Left ventricle myocardium superior (tissue), 1 donor: ENCODE measurements around the gene TGIF2LX. TPM values are rescaled to one million over a fixed set of nuclear protein-coding genes. Genes with fewer than 3 reads are reported as not detected.
"Not testable (repeated sequence)": the region's sequence is repeated elsewhere in the genome, so short reads cannot be mapped to it uniquely, and the experiment has no call there.

ENCODE experiments used
- ATAC-seq: fragments of 200-7000 bp; cut with Tn5 transposase; one replicate; pipeline ENCODE4 v1.9.1; 2020; ENCODE audit warnings: mild to moderate bottlenecking, moderate library complexity
- DNase-seq: peaks from one replicate; pipeline ENCODE4 v3.0.0-alpha.2; 2020
- intact Hi-C: fragments of 100-400 bp; cut with micrococcal nuclease; formaldehyde crosslinking; loops from one replicate; pipeline ENCODE4 v1.11.0; 2022
- long read RNA-seq: library from polyadenylated mRNA; unstranded; transcript quantifications from one replicate; pipeline ENCODE4 v2.0.0, GENCODE V29; 2021
- total RNA-seq: library from RNA; stranded (reverse); fragmentation: NEBNext Ultra II Directional; extraction: Animal tissue kit (Norgen Biotek cat#: 25700); gene quantifications from one replicate; pipeline ENCODE4 v1.2.1, GENCODE V29; 2021
- donor health status: DM: no; HTN: yes; CAD: no; lungs with severe emphysema.

The TGIF2LX gene
- total RNA-seq: not detected
- long read RNA-seq: 0 reads

- ATAC-seq, DNase-seq, intact Hi-C loops: not testable (repeated sequence)
These were observed at the start of gene TGIF2LX for GRCh38 chrX:89921665-89922064. Gene TGIF2LX (plus strand): TSS chrX:89921908. CDS start chrX:89922086, 178 bp downstream.

- intact Hi-C loops, DNase-seq, ATAC-seq: not testable (repeated sequence)
These were observed 728 bp downstream of the TGIF2LX start for GRCh38 chrX:89922338-89922934.

GRCh38 chrX:89943077-89943476, 21.4 kb downstream of the TGIF2LX start:
- intact Hi-C loops, DNase-seq, ATAC-seq: not testable (repeated sequence)

- DNase-seq, intact Hi-C loops, ATAC-seq: not testable (repeated sequence)
These were observed 43.9 kb downstream of the TGIF2LX start for GRCh38 chrX:89965588-89965987.
